Hypothalamus (tissue), 51 donors: ENCODE measurements around the gene ZNF280A.

Experiments
- DNase-seq, 51 donors: peaks; one replicate each; lab custom pipeline; 2025; lab: John Stamatoyannopoulos, UW

ZNF280A gene, protein sequence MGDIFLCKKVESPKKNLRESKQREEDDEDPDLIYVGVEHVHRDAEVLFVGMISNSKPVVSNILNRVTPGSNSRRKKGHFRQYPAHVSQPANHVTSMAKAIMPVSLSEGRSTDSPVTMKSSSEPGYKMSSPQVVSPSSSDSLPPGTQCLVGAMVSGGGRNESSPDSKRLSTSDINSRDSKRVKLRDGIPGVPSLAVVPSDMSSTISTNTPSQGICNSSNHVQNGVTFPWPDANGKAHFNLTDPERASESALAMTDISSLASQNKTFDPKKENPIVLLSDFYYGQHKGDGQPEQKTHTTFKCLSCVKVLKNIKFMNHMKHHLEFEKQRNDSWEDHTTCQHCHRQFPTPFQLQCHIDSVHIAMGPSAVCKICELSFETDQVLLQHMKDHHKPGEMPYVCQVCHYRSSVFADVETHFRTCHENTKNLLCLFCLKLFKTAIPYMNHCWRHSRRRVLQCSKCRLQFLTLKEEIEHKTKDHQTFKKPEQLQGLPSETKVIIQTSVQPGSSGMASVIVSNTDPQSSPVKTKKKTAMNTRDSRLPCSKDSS

DNA sequence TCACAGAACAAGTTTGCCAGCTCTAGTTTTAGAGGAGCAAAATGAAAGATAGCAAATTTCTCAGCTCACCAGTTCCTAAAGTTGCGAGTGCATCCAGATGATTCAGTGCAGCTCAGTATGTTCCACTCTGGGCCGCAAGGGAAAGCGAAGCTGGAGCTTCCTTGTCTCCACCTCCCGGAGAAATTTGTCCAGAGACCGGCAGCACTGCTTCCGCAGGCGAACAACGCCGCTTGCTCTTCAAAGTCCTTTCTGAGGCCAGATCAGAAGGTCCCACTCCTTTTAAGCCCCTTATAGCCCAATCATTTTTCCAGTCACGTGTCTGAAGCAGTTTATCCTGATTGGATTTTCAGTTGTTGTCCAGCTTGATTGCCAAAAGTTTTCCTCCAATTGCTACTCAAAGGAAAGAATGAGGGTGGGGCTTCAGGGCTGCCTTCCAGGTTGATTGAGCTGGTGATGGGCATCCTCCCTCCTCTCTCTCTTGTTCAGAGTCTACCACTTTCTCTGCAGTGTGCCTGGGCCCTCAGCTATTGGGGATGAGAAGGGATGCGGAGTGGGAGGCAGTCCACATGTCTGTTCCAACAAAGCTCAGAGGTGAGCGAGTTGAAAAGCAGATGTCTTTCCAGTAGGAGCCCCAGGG lies at the start of gene ZNF280A:
TSS of gene ZNF280A (minus strand) at position 251 of the 637 bp plus-strand sequence. CDS start 4,640 bp downstream, outside the sequence.
- no peak for DNase-seq

DNA sequence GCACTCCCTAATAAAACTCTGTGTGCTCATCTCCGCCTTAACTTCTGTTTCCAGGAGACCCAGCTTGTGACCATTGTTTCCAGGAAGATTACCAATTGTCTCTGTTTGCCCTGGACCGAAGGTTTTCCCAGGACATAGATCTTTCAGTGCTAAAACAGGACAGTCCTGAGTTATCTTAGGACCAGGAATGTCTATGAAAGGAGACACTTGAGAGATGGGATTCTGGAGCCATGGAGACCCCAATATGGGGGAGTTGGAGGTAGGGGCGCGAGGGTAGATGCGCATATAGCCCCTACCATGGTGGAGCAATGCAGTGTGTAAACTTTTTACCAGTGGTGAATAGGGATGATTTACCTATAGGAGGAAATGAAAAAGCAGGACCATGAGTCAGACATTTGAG lies 49.1 kb upstream of the ZNF280A start:
- no peak for DNase-seq

DNA sequence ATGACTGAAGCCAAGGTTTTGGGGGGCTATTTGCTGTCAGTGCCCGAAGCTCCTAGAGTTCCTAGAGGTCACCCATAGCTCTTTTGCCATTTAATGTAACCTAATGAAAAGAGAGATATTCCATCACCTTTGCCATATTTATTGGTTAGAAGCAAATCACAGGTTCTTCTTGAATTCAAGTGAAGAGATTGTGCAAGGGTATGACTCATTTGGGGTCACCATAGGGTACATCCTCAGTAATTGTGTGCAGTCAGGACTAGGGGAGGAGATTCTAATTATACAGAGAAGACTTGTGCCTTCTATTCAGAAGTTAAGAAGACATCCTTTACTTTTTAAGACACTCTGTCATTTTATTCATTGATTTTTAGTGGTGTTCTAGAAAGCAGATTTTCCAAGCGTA lies 45.9 kb upstream of the ZNF280A start:
- DNase-seq, result no peak

- peak in 10 of 51 donors; percentile 1 to 32 (median 5) for DNase-seq
These were observed 39.0 kb upstream of the ZNF280A start, which contains the start of gene PRAME for GRCh38 chr22:22558972-22559603. TSS of gene PRAME (minus strand) at chr22:22559265. CDS start at chr22:22556832, 2,433 bp downstream.

DNA sequence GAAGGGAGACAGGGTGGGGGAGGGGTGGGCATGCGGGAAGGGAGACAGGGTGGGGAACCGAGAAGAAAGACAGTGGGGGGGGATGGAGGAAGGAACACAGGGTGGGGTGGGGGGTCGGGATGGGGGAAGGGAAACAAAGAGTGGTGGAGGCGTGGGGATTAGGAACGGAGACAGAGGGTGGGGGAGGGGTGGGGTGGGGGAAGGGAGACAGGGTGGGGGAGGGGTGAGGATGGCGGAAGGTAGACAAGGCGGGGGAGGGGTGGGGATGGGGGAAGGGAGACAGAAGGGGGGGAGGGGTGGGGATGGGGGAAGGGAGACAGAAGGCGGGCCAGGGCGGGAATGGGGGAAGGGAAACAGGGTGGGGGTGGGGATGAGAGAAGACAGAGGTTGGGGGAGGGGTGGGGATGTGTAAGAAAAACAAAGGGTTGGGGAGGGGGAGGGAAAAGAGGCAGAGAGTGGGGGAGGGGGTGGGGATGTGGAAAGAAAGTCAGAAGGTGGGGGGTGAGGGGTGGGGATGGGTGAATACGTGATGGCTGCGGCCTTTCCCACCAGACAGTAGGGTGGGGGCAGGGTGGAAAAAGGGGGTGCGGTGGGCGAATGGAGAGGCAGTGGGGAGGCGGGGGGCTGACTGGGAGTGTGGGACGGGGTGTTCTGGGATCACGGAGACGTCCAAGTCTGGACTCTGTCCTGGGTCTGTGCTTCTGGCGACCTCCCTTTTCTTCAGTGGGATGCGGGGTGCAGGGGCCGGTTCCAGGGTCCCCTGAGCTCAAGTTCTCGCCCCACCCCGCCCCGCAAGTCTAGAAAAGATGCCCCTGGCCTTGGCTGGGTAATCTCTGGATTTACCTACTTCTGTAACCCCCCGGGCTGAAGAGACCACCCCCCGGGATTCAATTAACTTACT lies 38.3 kb upstream of the ZNF280A start:
- no peak for DNase-seq

DNA sequence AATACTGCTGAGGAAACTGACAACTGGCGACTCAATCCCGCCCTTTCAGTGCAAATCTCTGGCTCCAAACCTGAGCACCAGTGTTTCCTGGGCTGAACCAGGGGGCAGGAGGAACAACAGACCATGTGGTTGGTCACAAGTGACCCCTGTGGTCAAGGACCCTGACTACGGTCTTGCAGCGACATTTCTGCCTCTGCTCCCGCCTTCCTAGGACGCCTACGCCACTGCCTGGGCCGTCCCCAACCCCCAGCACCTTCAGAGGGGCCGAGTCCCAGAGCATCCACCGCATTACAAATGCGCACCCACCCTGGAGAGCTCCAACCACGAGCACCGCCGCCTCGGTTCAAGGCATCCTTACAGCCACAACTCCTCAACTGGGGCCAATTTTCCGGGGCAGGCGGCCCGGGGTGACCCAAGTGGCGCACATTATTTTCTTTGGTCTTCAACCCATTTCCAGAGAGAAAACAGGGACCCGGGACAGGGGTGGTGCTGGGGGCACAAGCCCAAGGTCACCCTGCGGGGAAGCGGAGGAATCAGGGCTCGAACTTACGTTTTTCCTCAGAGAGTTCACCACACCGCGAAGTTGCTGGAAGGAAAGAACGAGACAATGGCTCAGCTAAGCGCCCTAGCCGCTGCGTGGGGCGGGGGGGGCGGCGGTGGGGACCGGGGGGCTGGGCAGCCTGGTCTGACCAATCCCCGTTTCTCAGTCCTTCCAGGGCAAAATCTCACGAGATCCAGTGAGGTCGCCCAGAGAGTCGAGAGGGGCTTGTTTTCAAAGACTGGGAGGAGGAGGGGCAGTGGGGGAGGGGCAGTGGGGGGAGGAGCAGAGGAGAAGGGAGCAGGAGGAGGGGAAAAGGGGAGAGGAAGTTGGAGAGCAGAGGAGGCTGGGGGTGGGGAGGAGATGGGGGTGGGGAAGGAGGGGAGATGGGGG lies 37.2 kb upstream of the ZNF280A start:
- no peak for DNase-seq

DNA sequence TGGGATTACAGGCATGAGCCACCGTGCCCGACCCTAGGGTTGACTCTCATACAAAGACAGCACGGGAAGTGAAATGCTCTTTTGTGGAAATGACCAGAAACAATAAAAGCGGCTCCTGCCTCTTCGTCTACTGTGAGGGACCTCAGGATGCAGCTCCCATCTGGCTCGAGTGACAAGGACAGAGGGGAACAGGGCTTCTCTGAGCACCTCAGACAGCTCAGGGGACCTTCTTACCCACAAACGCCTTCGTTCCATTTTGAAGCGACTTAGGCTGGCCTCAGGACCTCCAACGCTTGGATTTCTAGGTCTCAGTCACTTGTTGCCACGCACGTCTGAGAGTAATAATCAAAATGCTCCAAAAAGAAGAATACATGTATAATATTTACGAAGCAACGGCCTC lies 36.5 kb upstream of the ZNF280A start:
- no peak for DNase-seq

- no peak for DNase-seq
These were observed 35.5 kb upstream of the ZNF280A start for GRCh38 chr22:22555596-22555995.

GRCh38 chr22:22554587-22555284 lies 34.7 kb upstream of the ZNF280A start:
- no peak for DNase-seq

DNA sequence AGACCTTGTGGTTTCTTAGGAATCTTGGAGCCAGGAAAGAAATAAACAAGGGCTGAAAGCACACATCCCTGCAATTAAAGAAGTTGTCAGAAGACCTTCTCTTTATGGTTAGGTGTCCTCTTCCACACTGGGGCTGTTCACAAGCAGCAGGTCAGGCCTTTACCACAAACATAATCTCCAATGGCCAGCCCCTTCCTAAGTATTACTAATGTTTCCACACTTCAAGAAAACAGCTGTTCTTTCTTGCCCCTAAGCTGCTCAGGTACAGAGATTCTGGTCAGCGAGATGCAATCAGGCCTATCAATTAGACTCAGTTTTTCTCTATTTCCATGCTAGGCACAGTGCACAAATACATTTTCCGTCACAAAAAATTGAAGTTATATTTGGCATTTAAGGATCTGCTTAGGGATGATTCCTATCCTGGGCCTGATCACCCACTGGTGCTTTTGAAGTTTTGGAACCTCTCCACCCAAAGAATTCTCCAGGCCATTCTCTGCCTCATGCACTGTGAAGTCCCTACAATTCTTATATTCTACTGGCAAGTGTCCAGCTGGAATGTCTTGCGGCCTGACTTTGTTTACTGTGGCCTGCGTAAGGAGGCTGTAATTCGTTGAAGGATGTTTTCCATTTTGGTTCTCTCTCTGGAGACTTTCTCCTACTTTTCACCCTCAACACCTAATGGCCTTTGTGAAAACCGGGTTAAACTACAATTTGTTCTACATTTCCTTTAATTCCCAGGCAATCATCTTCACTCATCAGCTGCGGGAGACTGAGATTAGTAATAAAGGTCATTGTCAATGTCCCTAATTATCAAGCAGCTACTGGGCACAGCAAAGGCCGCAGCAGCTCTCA lies 33.9 kb upstream of the ZNF280A start:
- DNase-seq, result no peak

DNA sequence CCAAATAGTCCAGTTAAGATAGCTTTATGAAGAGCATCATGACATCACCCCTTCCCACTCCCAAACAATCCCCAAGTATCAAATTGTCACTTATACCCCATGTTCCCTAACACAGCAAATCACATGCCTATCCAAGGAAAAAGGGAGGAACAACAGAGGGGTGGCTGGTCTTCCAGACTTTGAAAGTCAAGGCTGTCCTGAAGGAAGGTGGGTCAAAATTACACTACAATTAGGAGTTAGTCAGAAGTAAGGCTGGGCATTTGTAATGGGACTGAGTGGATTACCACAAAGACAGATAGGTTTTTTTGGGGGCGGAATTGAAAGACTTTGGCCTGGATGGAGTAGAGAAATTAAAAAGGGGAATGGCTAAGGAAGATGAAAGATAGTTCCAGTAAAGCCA lies 33.1 kb upstream of the ZNF280A start:
- no peak for DNase-seq

DNA sequence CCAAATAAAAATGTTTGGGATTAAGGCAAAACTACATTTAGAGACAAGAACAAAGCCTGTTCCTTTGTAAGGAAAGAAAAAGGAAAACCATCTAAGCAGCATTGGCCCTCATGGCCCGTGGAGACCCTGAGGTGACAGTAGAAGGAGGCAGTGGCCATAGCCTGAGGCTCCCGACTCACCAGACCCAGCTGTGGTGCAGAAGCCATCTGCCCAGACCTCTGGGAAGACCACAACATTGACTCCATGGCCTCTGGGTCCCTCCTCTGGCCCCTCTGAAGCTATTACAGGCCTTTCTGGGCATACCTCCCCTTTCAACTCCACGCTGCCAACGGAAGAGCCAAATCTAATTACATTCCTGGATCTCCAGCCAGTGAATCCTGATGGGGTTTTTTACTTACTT lies 32.6 kb upstream of the ZNF280A start:
- peak in 1 of 51 donors; percentile 2 for DNase-seq

DNA sequence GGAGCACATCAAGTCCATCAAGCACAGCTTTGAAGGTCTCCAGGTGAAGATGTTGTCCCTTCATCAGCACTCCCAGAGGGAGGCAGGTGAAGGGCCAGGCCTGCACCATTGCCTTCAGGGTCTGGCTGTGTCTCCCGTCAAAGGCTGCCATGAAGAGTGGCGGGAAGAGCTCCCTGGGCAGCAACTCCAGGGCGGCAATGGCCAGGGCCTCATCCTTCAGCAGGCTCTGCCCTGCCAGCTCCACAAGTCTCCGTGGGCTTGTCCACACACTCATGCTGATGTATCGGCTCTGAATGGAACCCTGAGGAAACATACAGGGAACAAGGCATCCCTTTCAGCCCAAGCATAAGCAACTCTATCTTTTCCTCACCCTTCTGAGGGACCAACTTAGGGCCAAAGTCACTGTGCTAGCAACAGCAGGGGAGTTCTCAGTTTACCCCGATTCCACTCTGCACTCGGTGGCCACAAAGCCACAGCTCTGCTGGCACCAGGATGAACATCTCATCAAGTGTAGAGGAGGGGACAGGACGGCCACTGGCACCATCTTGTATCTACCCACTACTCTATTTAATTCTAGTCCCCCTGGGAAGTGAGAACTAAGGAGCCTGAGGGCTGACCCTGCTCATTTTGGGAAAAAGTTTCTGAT lies 30.8 kb upstream of the ZNF280A start:
- DNase-seq, result no peak

DNA sequence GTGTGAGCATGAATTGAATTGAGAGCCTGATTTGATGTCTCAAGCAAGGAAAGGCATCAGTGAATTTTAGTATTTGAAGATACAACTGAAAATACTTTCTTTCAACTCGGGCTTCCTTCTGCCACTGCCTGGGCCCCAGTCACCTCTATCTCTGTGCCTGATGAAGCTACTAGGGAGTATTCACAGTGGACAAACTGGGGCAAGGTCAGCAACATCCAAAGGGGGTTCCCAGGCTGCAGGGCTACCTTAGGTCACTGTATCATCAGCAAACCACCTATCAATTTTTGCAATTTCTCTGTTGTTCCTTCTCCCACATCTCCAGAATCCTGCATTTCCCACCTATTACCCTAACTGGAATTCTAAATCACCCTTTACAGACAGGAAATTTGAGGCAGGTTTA lies 28.8 kb upstream of the ZNF280A start:
- no peak for DNase-seq

DNA sequence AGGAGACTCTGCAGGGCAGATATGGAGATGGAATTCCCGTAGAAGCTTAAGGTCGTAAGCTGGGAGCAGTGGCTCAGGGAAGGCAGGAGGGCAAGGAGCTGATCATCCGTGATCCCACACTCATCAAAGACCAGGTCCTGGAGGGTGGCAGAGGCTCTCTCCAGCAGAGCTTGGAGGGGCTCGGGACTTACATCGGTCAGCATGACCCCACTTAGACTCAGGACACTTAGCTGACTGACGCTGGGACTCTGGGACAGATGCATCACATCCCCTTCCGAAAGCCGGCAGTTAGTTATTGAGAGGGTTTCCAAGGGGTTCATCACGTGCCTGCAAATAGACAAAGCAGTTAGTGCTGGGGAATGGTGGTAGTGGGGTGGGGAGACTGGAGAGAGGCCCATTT lies 28.2 kb upstream of the ZNF280A start:
- no peak for DNase-seq

- DNase-seq, result no peak
These were observed 27.7 kb upstream of the ZNF280A start for GRCh38 chr22:22547692-22548300.

- no peak for DNase-seq
These were observed 27.2 kb upstream of the ZNF280A start for GRCh38 chr22:22547226-22547625.
